Left ventricle myocardium inferior (tissue), 1 donor: ENCODE data around the gene DGKQ. TPM values are rescaled to one million over a fixed set of nuclear protein-coding genes. Genes with fewer than 3 reads are reported as not detected.

ENCODE experiments used
- DNase-seq: peaks from one replicate; pipeline ENCODE4 v3.0.0-alpha.2; 2020
- H3K27ac ChIP-seq: fragments of 200-600 bp; replicated peaks from 2 replicates; pipeline ENCODE4 v1.8.0; 2021
- H3K27me3 ChIP-seq: fragments of 200-600 bp; 2 replicates; pipeline ENCODE4 v1.8.0; 2021; ENCODE audit warnings: low read depth
- H3K36me3 ChIP-seq: fragments of 200-600 bp; 2 replicates; pipeline ENCODE4 v1.8.0; 2021
- H3K4me1 ChIP-seq: fragments of 200-600 bp; 2 replicates; pipeline ENCODE4 v1.8.0; 2021
- H3K4me3 ChIP-seq: fragments of 200-600 bp; 2 replicates; pipeline ENCODE4 v1.8.0; 2021; ENCODE audit warnings: mild to moderate bottlenecking, moderate library complexity
- H3K9me3 ChIP-seq: fragments of 200-600 bp; replicated peaks from 2 replicates; pipeline ENCODE4 v1.8.0; 2021
- intact Hi-C: fragments of 100-400 bp; cut with micrococcal nuclease; formaldehyde crosslinking; loops from one replicate; pipeline ENCODE4 v1.11.0; 2022
- total RNA-seq: library from RNA; stranded (reverse); fragmentation: NEBNext Ultra II Directional; extraction: Animal tissue kit (Norgen Biotek cat#: 25700); gene quantifications from one replicate; pipeline ENCODE4 v1.2.1, GENCODE V29; 2021
- TF ChIP-seq, protein P1 (sequence below): fragments of 200-600 bp; IDR thresholded peaks from 2 replicates; pipeline ENCODE4 v1.8.0; 2021; ENCODE audit warnings: antibody characterized with exemption, mild to moderate bottlenecking, borderline replicate concordance
- donor health status: DM: no; HTN: yes; CAD: no; lungs with severe emphysema.

The DGKQ gene
- total RNA-seq, 1 donor from 2014 or later: 3.5 TPM

DNA sequence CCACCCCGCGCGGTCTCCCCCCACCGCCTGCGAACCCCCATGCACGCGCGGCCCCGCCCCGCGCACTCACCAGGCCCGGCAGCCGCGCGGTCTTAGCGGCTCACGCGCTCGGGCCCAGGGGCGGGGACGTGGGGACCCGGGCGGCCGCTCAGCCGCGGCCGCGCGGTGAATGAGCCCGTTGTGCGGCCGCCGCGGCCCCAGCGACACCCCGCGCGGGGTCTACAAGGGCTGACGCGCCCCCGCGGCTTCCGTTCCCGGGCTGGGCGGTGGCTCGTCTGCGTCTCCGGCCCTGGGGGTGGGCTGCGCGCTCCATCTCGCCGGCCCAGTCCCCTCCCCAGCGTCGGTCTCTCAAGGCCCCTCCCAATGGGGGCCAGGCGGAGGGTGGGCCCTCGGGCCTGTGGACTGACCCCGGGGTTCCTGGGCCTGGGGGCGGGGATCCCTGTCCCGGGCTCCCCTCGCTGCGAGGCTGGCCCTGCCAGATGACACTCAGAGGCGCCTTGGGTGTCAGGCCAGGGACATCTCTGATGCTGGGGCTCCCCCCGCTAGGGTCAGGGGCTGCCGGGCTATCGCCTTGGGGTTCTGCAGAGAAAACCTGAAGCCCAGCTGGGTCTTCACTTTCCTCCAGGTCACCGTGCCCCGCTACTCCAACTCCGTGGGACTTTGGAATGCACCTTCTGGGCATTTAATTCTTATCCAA, 24.2 kb upstream of the DGKQ start:
- intact Hi-C loops: no loop called here
- H3K36me3 ChIP-seq: no peaks in the 10 kb centered on the region
- peaks cover 23% of the 10 kb centered on the region for H3K4me1 ChIP-seq
- H3K27me3 ChIP-seq: peaks cover 65% of the 10 kb centered on the region
- no peaks in the 10 kb centered on the region for H3K9me3 ChIP-seq
- H3K27ac ChIP-seq: no peak overlapping the region
- peak overlapping the region; percentile 61 for H3K4me3 ChIP-seq
- no peak for DNase-seq
- TF ChIP-seq, protein P1, sequence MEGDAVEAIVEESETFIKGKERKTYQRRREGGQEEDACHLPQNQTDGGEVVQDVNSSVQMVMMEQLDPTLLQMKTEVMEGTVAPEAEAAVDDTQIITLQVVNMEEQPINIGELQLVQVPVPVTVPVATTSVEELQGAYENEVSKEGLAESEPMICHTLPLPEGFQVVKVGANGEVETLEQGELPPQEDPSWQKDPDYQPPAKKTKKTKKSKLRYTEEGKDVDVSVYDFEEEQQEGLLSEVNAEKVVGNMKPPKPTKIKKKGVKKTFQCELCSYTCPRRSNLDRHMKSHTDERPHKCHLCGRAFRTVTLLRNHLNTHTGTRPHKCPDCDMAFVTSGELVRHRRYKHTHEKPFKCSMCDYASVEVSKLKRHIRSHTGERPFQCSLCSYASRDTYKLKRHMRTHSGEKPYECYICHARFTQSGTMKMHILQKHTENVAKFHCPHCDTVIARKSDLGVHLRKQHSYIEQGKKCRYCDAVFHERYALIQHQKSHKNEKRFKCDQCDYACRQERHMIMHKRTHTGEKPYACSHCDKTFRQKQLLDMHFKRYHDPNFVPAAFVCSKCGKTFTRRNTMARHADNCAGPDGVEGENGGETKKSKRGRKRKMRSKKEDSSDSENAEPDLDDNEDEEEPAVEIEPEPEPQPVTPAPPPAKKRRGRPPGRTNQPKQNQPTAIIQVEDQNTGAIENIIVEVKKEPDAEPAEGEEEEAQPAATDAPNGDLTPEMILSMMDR: no peak

- intact Hi-C loops: no loop called here
Observed at GRCh38 chr4:996997-997374, 23.6 kb upstream of the DGKQ start.

DNA sequence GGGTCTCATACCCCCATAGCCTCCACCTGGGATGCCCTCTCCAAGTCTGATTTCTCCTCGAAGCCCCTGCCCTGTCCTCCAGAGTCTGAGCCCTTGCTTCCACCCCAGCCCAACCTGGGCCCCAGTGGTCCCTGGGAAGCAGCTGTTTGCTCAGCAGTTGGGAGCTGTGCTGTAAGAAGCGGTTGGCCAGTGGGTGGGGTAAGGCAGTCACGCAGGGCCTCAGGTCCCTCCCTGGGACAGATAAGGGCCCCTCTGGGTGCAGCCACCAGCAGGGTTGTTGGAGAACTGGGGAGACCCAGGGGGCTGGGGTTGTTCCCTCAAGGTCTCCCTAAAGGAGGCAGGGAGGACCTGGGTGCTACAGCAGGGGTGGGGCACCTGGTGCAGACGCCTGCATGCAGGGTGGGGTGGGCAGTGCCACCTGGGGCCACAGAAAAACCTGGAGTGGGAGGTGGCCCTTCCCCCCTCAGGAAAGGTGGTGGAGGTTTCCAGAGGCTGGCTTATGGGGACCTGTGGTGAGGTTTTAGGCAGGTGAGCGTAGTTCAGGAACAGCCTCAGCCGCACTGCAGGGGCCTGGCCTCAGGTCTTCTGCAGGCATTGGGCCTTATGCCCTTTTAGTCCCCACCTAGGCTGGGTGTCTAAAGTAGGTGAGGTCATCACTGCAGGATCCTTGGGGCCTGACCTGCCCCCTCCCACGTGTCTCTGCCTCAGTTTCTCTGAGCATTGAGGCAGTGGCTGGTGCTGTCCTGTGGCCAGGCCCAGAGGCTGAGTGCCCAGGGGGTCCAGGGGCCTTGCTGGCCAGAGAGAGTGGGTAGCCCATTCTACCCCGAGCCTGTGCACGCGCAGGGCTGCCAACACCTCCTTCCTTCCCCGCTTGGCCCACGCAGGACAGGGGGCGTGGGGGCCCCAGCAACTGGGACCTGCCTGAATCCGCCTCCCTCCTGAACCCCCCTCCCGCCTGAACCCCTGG, 22.9 kb upstream of the DGKQ start:
- intact Hi-C loops: no loop called here
- no peak for DNase-seq

More at GRCh38 chr4:996997-997374, 23.6 kb upstream of the DGKQ start:
- DNase-seq: no peak
- Histone ChIP-seq H3K4me1 (peaks cover 18% of the 10 kb centered on the region), H3K27ac (no peak overlapping the region), H3K27me3 (peaks cover 59% of the 10 kb centered on the region), H3K9me3 (no peaks in the 10 kb centered on the region), H3K4me3 (peak overlapping the region; percentile 61), H3K36me3 (no peaks in the 10 kb centered on the region)
- TF ChIP-seq, protein P1: no peak

GRCh38 chr4:995311-996026, 22.1 kb upstream of the DGKQ start:
- Histone ChIP-seq H3K9me3 (no peaks in the 10 kb centered on the region), H3K36me3 (peaks cover 4% of the 10 kb centered on the region), H3K27me3 (peaks cover 44% of the 10 kb centered on the region), H3K4me1 (peaks cover 15% of the 10 kb centered on the region), H3K27ac (no peak overlapping the region), H3K4me3 (no peak overlapping the region)
- DNase-seq: no peak
- intact Hi-C loops: no loop called here
- TF ChIP-seq, protein P1: no peak

More for the DNA sequence above, 22.9 kb upstream of the DGKQ start:
- Histone ChIP-seq H3K36me3 (no peaks in the 10 kb centered on the region), H3K4me3 (no peak overlapping the region), H3K27me3 (peaks cover 53% of the 10 kb centered on the region), H3K4me1 (peaks cover 15% of the 10 kb centered on the region), H3K9me3 (no peaks in the 10 kb centered on the region), H3K27ac (no peak overlapping the region)
- TF ChIP-seq, protein P1: no peak
